ENCODE data around the gene OR4Q2.

DNA sequence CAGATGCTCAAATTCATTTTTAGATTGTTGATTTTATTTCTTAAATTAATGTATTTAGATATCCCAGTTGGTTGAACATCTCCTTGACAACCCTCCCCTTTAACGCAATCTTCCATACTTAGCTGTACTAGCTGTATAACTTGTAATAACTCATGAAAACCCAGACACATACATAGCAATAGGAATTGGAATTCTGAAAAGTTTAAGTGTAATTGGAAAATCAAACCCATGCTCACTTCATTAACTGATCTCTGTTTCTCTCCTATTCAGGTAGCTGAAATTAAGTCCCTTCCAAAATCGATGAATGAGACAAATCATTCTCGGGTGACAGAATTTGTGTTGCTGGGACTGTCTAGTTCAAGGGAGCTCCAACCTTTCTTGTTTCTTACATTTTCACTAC lies 26.7 kb upstream of the OR4Q2 start, which contains the start of gene OR4K15:
- TF ChIP-seq, protein P1, sequence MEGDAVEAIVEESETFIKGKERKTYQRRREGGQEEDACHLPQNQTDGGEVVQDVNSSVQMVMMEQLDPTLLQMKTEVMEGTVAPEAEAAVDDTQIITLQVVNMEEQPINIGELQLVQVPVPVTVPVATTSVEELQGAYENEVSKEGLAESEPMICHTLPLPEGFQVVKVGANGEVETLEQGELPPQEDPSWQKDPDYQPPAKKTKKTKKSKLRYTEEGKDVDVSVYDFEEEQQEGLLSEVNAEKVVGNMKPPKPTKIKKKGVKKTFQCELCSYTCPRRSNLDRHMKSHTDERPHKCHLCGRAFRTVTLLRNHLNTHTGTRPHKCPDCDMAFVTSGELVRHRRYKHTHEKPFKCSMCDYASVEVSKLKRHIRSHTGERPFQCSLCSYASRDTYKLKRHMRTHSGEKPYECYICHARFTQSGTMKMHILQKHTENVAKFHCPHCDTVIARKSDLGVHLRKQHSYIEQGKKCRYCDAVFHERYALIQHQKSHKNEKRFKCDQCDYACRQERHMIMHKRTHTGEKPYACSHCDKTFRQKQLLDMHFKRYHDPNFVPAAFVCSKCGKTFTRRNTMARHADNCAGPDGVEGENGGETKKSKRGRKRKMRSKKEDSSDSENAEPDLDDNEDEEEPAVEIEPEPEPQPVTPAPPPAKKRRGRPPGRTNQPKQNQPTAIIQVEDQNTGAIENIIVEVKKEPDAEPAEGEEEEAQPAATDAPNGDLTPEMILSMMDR (IDR thresholded peaks at IDR 0.05), result no peak
- TF ChIP-seq EP300 (IDR thresholded peaks at IDR 0.05) (no peak), POLR2A (IDR thresholded peaks at IDR 0.05) (no peak), POLR2AphosphoS5 (IDR thresholded peaks at IDR 0.05) (no peak)
